Brain pericyte (primary cell): ENCODE data around the gene PTPRJ.
"Not testable (repeated sequence)": the region's sequence is repeated elsewhere in the genome, so short reads cannot be mapped to it uniquely, and the experiment has no call there.

Experiments used
- DNase-seq: peaks from one replicate; pipeline ENCODE4 v3.0.0-alpha.2; 2012; ENCODE audit warnings: low read depth, low spot score

PTPRJ gene

GRCh38 chr11:48161951-48162884 is 181.9 kb downstream of the PTPRJ start:
- DNase-seq = no peak

GRCh38 chr11:48162885-48163268 is 182.5 kb downstream of the PTPRJ start:
- no peak for DNase-seq

- DNase-seq = no peak
These were observed 183.2 kb downstream of the PTPRJ start for GRCh38 chr11:48163360-48164100.

GRCh38 chr11:48164836-48165235 is 184.5 kb downstream of the PTPRJ start:
- no peak for DNase-seq

- no peak for DNase-seq
These were observed 185.1 kb downstream of the PTPRJ start for GRCh38 chr11:48165426-48165825.

- DNase-seq = no peak
These were observed 187.0 kb downstream of the PTPRJ start for GRCh38 chr11:48167380-48167779.

GRCh38 chr11:48168815-48169214 is 188.5 kb downstream of the PTPRJ start:
- DNase-seq = no peak

GRCh38 chr11:48169259-48169658 is 188.9 kb downstream of the PTPRJ start:
- DNase-seq = no peak

- no peak for DNase-seq
These were observed 189.4 kb downstream of the PTPRJ start for GRCh38 chr11:48169717-48170116.

GRCh38 chr11:48170241-48171233 is 190.2 kb downstream of the PTPRJ start:
- no peak for DNase-seq

- peak; percentile 7 for DNase-seq
These were observed 192.7 kb downstream of the PTPRJ start for GRCh38 chr11:48172818-48173609.

- DNase-seq = no peak
These were observed 197.3 kb downstream of the PTPRJ start for GRCh38 chr11:48177661-48178060.

GRCh38 chr11:48180627-48181026 is 200.3 kb downstream of the PTPRJ start:
- no peak for DNase-seq

GRCh38 chr11:48182860-48183526 is 202.6 kb downstream of the PTPRJ start:
- no peak for DNase-seq

- DNase-seq = no peak
These were observed 204.1 kb downstream of the PTPRJ start for GRCh38 chr11:48184452-48184851.

GRCh38 chr11:48190906-48191654 is 210.7 kb downstream of the PTPRJ start:
- DNase-seq = not testable (repeated sequence)

- no peak for DNase-seq
These were observed 213.5 kb downstream of the PTPRJ start for GRCh38 chr11:48193876-48194275.

- no peak for DNase-seq
These were observed 227.5 kb downstream of the PTPRJ start for GRCh38 chr11:48207881-48208280.

GRCh38 chr11:48210052-48210451 is 229.7 kb downstream of the PTPRJ start:
- DNase-seq = no peak
